Spleen (tissue), 11 donors: ENCODE measurements around the gene ZNF317. TPM values are rescaled to one million over a fixed set of nuclear protein-coding genes. Genes with fewer than 3 reads are reported as not detected.
A peak's percentile ranks its signal among the peaks of the same experiment; 100 is the strongest.

Experiments used
- DNase-seq: peaks from one replicate; pipeline ENCODE4 v3.0.0-alpha.2; 2020
- H3K27ac ChIP-seq, 8 donors: fragments of 200-600 bp; sonication (generic) in 7 of 8; 1 replicate in 4 of 8; 2 replicates in 4 of 8; pipeline versions ENCODE4 v1.5.0 to v1.8.0; 2016 to 2021; ENCODE audit warnings: inconsistent platforms in 4 of 8, mild to moderate bottlenecking in 4 of 8, moderate library complexity in 1 of 8
- H3K27me3 ChIP-seq, 7 donors: fragments of 200-600 bp; sonication (generic) in 6 of 7; replicated peaks in 1 of 7; 1 replicate in 4 of 7; 2 replicates in 3 of 7; pipeline versions ENCODE4 v1.5.0 to v1.8.0; 2016 to 2021; ENCODE audit warnings: inconsistent platforms in 3 of 7, mild to moderate bottlenecking in 1 of 7
- H3K36me3 ChIP-seq, 6 donors: fragments of 200-600 bp; sonication (generic) in 5 of 6; 1 replicate in 4 of 6; 2 replicates in 2 of 6; pipeline versions ENCODE4 v1.5.0 to v1.8.0; 2016 to 2021; ENCODE audit warnings: inconsistent platforms in 2 of 6
- H3K4me1 ChIP-seq, 6 donors: fragments of 200-600 bp; sonication (generic) in 5 of 6; 1 replicate in 3 of 6; 2 replicates in 3 of 6; pipeline versions ENCODE4 v1.5.0 to v1.8.0; 2016 to 2021; ENCODE audit warnings: inconsistent platforms in 3 of 6
- H3K4me3 ChIP-seq, 8 donors: fragments of 200-600 bp; sonication (generic) in 7 of 8; 1 replicate in 4 of 8; 2 replicates in 4 of 8; pipeline versions ENCODE4 v1.5.0 to v1.8.0; 2016 to 2021; ENCODE audit warnings: inconsistent platforms in 4 of 8, mild to moderate bottlenecking in 4 of 8, moderate library complexity in 2 of 8
- H3K9me3 ChIP-seq, 8 donors: fragments of 200-600 bp; sonication (generic) in 7 of 8; 1 replicate in 4 of 8; 2 replicates in 4 of 8; pipeline versions ENCODE4 v1.5.0 to v1.8.0; 2016 to 2021; ENCODE audit warnings: inconsistent platforms in 4 of 8
- CTCF ChIP-seq, 11 experiments: fragments of 200-600 bp in 7 of 11; fragments of 450-650 bp in 4 of 11; sonication (generic) in 4 of 11; IDR thresholded peaks in 8 of 11; conservative IDR thresholded peaks in 3 of 11; 1 replicate in 7 of 11; 2 replicates in 4 of 11; pipeline versions ENCODE4 v1.4.0 to v1.8.0; 2016 to 2021; ENCODE audit warnings: antibody characterized with exemption in 11 of 11, inconsistent platforms in 4 of 11, mild to moderate bottlenecking in 1 of 11
- POLR2A ChIP-seq, 3 donors: fragments of 450-650 bp; IDR thresholded peaks; one replicate each; pipeline ENCODE4 v1.5.1; 2017; ENCODE audit warnings: antibody characterized with exemption in 3 of 3, mild to moderate bottlenecking in 1 of 3
- POLR2AphosphoS5 ChIP-seq, 3 donors: sonication (generic); formaldehyde crosslinking; IDR thresholded peaks; one replicate each; pipeline ENCODE4 v1.5.1; 2017; ENCODE audit warnings: antibody characterized with exemption in 3 of 3
- WGBS, 5 donors: extraction: QIAGEN DNeasy Blood & Tissue Kit in 3 of 5; methylation state at CpG; one replicate each; pipeline versions ENCODE4 v1.1.5 to v1.1.7; 2013 to 2018; 5-methylcytosine and 5-hydroxymethylcytosine counted together
- intact Hi-C: fragments of 100-400 bp; cut with DNase I; formaldehyde crosslinking; loops from one replicate; pipeline ENCODE4 v1.15.0; 2023; ENCODE audit warnings: low total_unique reads
- polyA plus RNA-seq, 3 donors: library from polyadenylated mRNA; stranded (reverse); fragments of 200-250 nt; gene quantifications; one replicate each; pipeline ENCODE4 v1.2.1, GENCODE V29; 2013
- total RNA-seq, 7 donors: library from RNA; depleted of rRNA in 3 of 7; stranded (reverse); fragments of >200 nt in 3 of 7; fragmentation: NEBNext Ultra II Directional in 4 of 7; extraction: Animal tissue kit (Norgen Biotek cat#: 25700) in 4 of 7; gene quantifications; one replicate each; pipeline versions ENCODE4 v1.1.0 to v1.2.1, GENCODE V29; 2016 to 2021
- donor health status: healthy with polysubstance abuse.
- donor health status: DM: no; HTN: no; CAD: no; lungs with moderate emphysema.
- donor health status: DM: no; HTN: no; CAD: no.
- donor health status: Bipolar disorder and iron deficiency.
- donor health status: healthy.
- donor health status: DM: no; HTN: no; CAD: no.
- donor health status: DM: yes; HTN: yes; CAD: no.

ZNF317 gene
- total and polyA plus RNA-seq, 10 donors: 30.2 to 51.2 (median 34.9) TPM

DNA sequence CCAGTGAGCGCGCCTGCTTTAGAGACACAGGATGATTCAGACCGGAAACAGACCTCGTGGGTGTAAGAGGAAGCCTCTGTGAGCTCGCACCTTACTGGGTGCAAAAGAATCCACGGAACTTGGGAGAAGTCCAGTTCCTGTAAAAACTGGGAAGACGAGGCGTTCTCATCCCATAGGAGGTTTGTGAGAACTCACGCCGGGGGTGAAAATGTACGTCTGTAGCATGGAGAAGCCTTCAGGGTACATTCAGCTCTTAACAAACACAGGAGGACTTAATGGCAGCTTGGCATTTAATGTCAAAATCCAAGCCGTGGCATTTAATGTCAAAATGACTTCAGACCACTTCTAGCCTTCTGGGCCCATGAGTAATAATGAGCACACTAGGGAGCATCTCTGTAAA is 21.2 kb downstream of the ZNF317 start:
- H3K9me3 ChIP-seq: peaks cover 0 to 52% (median 32%) of the 10 kb centered on the region in 8 donors
- H3K27ac ChIP-seq: no peak overlapping the region
- TF ChIP-seq CTCF (IDR thresholded peaks at IDR 0.05 in 8 of 11, conservative IDR thresholded peaks at IDR 0.05 in 3 of 11) (no peak), POLR2A (IDR thresholded peaks at IDR 0.05) (no peak), POLR2AphosphoS5 (IDR thresholded peaks at IDR 0.05) (no peak)
- H3K36me3 ChIP-seq: peaks cover 22 to 100% (median 84%) of the 10 kb centered on the region in 6 donors
- H3K4me3 ChIP-seq: no peak overlapping the region
- no peaks in the 10 kb centered on the region for H3K27me3 ChIP-seq
- intact Hi-C loops: no loop called here
- DNase-seq: no peak
- WGBS, 5 donors: 97 to 98% (median 98%) methylated on average over 12 of the region's 12 CpGs
- peaks cover 0 to 10% (median 6%) of the 10 kb centered on the region in 6 donors for H3K4me1 ChIP-seq

DNA sequence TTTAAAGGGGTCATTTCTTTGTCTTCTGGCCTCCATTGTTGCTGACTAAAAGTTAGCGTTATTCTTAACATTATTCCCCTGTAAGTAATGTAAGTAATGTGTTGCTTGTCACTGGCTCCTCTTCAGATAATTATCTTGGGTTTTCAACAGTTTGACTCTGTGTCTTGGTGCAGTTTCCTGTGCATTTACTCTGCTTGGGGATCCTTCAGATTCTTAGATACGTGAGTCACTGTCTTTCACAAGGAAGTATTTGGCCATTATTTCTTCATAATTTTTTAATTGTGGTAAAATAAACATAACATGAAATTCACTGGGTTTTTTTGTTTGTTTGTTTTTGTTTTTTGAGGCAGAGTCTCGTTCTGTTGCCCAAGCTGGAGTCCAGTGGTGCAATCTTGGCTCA is 25.1 kb downstream of the ZNF317 start:
- no peak overlapping the region for H3K27ac ChIP-seq
- H3K4me1 ChIP-seq: no peaks in the 10 kb centered on the region
- H3K27me3 ChIP-seq: no peaks in the 10 kb centered on the region
- WGBS, 5 donors: 89 to 95% (median 94%) methylated on average over 3 of the region's 3 CpGs
- no peak for TF ChIP-seq POLR2A (IDR thresholded peaks at IDR 0.05)
- TF ChIP-seq POLR2AphosphoS5 (IDR thresholded peaks at IDR 0.05): no peak
- no peak for TF ChIP-seq CTCF (IDR thresholded peaks at IDR 0.05 in 8 of 11, conservative IDR thresholded peaks at IDR 0.05 in 3 of 11)
- H3K9me3 ChIP-seq: peaks cover 0 to 44% (median 25%) of the 10 kb centered on the region in 8 donors
- H3K4me3 ChIP-seq: no peak overlapping the region
- intact Hi-C loops: no loop called here
- DNase-seq: no peak
- peaks cover 16 to 77% (median 46%) of the 10 kb centered on the region in 6 donors for H3K36me3 ChIP-seq

DNA sequence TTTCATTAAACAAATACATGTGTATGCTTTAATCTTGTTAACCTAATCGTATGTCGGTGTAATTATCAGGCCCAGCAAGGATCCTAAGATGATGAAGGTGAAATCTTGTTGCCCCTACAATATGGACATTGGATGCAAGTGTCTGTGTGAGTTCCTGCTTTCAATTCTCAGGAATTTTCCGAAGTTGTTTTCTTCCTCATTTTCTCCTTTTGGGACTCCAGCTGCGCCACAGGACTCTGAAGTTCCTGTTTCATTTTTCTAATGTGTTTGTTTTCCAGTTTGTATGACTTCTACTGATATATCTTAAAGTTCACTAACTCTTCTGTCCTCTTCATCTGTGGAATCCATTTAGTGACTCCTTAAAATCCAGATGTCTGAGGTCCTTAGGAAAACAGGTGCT is 26.6 kb downstream of the ZNF317 start:
- 70 to 86% (median 83%) methylated on average over 4 of the region's 4 CpGs for WGBS, 5 donors
- Histone ChIP-seq H3K4me1 (no peaks in the 10 kb centered on the region), H3K27me3 (no peaks in the 10 kb centered on the region), H3K9me3 (peaks cover 0 to 28% (median 9%) of the 10 kb centered on the region in 8 donors), H3K27ac (no peak overlapping the region), H3K4me3 (no peak overlapping the region), H3K36me3 (peaks cover 4 to 61% (median 30%) of the 10 kb centered on the region in 6 donors)
- DNase-seq: no peak
- intact Hi-C loops: no loop called here
- no peak for TF ChIP-seq POLR2AphosphoS5 (IDR thresholded peaks at IDR 0.05)
- TF ChIP-seq POLR2A (IDR thresholded peaks at IDR 0.05): no peak
- TF ChIP-seq CTCF (IDR thresholded peaks at IDR 0.05 in 8 of 11, conservative IDR thresholded peaks at IDR 0.05 in 3 of 11): no peak

DNA sequence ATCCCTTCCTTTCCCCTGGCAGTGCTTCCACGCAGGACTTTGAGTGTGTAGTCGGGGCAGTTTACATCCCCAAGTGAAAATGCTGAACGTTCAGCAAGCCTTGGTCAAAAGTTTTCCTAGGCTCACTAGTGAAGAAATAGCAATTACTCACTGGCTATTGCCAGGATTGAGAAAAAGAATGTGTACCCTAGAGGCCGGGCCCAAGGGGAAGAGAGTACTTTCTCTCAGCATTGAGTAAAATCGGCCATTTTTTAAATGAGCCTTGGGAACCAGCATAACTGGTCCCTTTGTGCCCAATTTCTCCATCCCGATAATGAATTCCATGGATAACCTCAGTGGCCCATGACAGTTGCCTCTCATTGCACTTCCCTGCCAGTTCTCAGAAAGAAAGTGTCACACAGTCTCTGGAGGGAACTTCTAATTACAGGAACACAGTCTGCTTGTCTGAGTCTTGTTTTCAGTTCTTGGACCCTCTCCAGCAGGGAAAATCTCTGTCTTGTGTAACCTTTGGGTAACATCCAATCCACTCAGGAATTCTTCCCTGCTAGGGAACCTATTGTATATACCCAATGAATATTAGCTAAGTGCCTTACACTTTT is 31.3 kb downstream of the ZNF317 start:
- intact Hi-C loops: no loop called here
- H3K4me1 ChIP-seq: no peaks in the 10 kb centered on the region
- DNase-seq: no peak
- 75 to 86% (median 79%) methylated on average over 6 of the region's 6 CpGs for WGBS, 5 donors
- H3K9me3 ChIP-seq: no peaks in the 10 kb centered on the region
- peak overlapping the region in 1 of 8 donors; percentile 2 for H3K27ac ChIP-seq
- H3K27me3 ChIP-seq: no peaks in the 10 kb centered on the region
- no peak overlapping the region for H3K4me3 ChIP-seq
- no peak for TF ChIP-seq POLR2AphosphoS5 (IDR thresholded peaks at IDR 0.05)
- no peak for TF ChIP-seq CTCF (IDR thresholded peaks at IDR 0.05 in 8 of 11, conservative IDR thresholded peaks at IDR 0.05 in 3 of 11)
- no peak for TF ChIP-seq POLR2A (IDR thresholded peaks at IDR 0.05)
- peaks cover 0 to 15% (median 0%) of the 10 kb centered on the region in 6 donors for H3K36me3 ChIP-seq
